ENCODE results near the gene AIFM3. TPM values are rescaled to one million over a fixed set of nuclear protein-coding genes. Genes with fewer than 3 reads are reported as not detected.

Gene AIFM3
- total and polyA plus RNA-seq, 2 of the 13 experiments (the other 11 are each of a cell fraction or from before 2014, with no cell fraction given), result 9.0 to 15.3 TPM

DNA sequence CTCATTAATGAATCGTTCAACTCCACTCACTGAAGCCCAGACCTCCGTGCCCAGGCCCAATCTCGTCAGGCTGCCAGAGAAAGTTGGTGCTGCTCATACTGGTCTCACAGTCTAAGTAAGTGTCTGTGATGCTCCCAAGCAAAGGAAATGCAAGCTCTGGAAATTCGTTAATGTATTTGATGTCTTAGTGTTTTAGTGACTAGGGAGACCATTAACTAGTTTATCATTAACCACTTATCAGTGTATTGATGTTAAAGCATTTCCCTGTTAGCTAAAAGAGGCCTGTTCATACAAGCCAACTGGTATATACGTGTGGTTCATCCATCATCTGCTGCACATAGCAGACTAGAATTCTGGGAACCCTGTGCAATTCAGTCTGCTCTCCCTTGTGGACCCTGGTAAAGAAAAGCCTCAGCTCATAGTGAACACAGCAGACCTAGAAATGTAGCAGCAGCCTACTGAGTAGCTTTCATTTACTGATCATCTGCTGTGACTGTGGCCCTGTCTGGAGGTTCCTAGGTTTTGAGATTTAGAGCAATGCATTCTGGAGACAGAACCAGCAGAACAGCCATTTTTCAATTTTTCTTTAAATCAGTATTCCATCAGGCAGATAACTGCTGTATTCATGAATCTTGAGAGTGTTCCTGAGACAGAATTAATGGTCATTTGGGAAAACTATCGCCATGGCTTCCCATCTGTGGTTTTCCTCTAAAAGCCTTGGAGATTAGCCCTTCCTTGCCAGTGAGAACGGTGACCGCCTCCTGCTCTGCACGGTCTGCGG is 15.7 kb upstream of the AIFM3 start (continued):
- TF ChIP-seq, protein P1, sequence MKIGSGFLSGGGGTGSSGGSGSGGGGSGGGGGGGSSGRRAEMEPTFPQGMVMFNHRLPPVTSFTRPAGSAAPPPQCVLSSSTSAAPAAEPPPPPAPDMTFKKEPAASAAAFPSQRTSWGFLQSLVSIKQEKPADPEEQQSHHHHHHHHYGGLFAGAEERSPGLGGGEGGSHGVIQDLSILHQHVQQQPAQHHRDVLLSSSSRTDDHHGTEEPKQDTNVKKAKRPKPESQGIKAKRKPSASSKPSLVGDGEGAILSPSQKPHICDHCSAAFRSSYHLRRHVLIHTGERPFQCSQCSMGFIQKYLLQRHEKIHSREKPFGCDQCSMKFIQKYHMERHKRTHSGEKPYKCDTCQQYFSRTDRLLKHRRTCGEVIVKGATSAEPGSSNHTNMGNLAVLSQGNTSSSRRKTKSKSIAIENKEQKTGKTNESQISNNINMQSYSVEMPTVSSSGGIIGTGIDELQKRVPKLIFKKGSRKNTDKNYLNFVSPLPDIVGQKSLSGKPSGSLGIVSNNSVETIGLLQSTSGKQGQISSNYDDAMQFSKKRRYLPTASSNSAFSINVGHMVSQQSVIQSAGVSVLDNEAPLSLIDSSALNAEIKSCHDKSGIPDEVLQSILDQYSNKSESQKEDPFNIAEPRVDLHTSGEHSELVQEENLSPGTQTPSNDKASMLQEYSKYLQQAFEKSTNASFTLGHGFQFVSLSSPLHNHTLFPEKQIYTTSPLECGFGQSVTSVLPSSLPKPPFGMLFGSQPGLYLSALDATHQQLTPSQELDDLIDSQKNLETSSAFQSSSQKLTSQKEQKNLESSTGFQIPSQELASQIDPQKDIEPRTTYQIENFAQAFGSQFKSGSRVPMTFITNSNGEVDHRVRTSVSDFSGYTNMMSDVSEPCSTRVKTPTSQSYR (CRISPR knock-in tag; IDR thresholded peaks at IDR 0.05; ENCODE audit: borderline replicate concordance), result no peak
- TF ChIP-seq, protein P2, sequence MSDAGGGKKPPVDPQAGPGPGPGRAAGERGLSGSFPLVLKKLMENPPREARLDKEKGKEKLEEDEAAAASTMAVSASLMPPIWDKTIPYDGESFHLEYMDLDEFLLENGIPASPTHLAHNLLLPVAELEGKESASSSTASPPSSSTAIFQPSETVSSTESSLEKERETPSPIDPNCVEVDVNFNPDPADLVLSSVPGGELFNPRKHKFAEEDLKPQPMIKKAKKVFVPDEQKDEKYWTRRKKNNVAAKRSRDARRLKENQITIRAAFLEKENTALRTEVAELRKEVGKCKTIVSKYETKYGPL (CRISPR knock-in tag; IDR thresholded peaks at IDR 0.05), result no peak
- TF ChIP-seq ZNF256 (CRISPR knock-in tag; conservative IDR thresholded peaks at IDR 0.05) (no peak), SNAI1 (CRISPR knock-in tag; IDR thresholded peaks at IDR 0.05; ENCODE audit: borderline replicate concordance) (no peak), SMYD3 (CRISPR knock-in tag; IDR thresholded peaks at IDR 0.05) (no peak), GFI1 (CRISPR knock-in tag; IDR thresholded peaks at IDR 0.05; ENCODE audit: borderline replicate concordance) (peak; percentile 37; the same call in 1 of the 2 replicates), STAG1 (CRISPR knock-in tag; IDR thresholded peaks at IDR 0.05) (no peak), JUND (CRISPR knock-in tag; IDR thresholded peaks at IDR 0.05) (no peak), NFATC3 (CRISPR knock-in tag; IDR thresholded peaks at IDR 0.05) (no peak)
- TF ChIP-seq, protein P3, sequence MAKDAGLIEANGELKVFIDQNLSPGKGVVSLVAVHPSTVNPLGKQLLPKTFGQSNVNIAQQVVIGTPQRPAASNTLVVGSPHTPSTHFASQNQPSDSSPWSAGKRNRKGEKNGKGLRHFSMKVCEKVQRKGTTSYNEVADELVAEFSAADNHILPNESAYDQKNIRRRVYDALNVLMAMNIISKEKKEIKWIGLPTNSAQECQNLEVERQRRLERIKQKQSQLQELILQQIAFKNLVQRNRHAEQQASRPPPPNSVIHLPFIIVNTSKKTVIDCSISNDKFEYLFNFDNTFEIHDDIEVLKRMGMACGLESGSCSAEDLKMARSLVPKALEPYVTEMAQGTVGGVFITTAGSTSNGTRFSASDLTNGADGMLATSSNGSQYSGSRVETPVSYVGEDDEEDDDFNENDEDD (CRISPR knock-in tag; IDR thresholded peaks at IDR 0.05; ENCODE audit: borderline replicate concordance), result no peak
- TF ChIP-seq, protein P4, sequence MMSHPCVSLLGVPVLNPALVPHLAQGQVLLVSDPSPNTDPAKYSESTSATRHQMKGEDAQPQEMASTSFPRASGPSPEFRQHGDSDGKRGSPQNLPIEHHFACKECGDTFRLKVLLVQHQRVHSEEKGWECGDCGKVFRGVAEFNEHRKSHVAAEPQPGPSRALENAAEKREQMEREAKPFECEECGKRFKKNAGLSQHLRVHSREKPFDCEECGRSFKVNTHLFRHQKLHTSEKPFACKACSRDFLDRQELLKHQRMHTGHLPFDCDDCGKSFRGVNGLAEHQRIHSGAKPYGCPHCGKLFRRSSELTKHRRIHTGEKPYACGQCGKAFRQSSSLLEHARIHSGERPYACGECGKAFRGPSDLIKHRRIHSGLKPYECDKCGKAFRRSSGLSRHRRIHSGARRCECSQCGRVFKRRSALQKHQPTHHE (CRISPR knock-in tag; IDR thresholded peaks at IDR 0.05; ENCODE audit: borderline replicate concordance), result no peak
- TF ChIP-seq, protein P5, sequence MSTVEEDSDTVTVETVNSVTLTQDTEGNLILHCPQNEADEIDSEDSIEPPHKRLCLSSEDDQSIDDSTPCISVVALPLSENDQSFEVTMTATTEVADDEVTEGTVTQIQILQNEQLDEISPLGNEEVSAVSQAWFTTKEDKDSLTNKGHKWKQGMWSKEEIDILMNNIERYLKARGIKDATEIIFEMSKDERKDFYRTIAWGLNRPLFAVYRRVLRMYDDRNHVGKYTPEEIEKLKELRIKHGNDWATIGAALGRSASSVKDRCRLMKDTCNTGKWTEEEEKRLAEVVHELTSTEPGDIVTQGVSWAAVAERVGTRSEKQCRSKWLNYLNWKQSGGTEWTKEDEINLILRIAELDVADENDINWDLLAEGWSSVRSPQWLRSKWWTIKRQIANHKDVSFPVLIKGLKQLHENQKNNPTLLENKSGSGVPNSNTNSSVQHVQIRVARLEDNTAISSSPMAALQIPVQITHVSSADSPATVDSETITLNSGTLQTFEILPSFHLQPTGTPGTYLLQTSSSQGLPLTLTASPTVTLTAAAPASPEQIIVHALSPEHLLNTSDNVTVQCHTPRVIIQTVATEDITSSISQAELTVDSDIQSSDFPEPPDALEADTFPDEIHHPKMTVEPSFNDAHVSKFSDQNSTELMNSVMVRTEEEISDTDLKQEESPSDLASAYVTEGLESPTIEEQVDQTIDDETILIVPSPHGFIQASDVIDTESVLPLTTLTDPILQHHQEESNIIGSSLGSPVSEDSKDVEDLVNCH (CRISPR knock-in tag; IDR thresholded peaks at IDR 0.05), result no peak
- TF ChIP-seq, protein P6, sequence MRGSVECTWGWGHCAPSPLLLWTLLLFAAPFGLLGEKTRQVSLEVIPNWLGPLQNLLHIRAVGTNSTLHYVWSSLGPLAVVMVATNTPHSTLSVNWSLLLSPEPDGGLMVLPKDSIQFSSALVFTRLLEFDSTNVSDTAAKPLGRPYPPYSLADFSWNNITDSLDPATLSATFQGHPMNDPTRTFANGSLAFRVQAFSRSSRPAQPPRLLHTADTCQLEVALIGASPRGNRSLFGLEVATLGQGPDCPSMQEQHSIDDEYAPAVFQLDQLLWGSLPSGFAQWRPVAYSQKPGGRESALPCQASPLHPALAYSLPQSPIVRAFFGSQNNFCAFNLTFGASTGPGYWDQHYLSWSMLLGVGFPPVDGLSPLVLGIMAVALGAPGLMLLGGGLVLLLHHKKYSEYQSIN (CRISPR knock-in tag; IDR thresholded peaks at IDR 0.05; ENCODE audit: borderline replicate concordance), result no peak
- TF ChIP-seq, protein P7, sequence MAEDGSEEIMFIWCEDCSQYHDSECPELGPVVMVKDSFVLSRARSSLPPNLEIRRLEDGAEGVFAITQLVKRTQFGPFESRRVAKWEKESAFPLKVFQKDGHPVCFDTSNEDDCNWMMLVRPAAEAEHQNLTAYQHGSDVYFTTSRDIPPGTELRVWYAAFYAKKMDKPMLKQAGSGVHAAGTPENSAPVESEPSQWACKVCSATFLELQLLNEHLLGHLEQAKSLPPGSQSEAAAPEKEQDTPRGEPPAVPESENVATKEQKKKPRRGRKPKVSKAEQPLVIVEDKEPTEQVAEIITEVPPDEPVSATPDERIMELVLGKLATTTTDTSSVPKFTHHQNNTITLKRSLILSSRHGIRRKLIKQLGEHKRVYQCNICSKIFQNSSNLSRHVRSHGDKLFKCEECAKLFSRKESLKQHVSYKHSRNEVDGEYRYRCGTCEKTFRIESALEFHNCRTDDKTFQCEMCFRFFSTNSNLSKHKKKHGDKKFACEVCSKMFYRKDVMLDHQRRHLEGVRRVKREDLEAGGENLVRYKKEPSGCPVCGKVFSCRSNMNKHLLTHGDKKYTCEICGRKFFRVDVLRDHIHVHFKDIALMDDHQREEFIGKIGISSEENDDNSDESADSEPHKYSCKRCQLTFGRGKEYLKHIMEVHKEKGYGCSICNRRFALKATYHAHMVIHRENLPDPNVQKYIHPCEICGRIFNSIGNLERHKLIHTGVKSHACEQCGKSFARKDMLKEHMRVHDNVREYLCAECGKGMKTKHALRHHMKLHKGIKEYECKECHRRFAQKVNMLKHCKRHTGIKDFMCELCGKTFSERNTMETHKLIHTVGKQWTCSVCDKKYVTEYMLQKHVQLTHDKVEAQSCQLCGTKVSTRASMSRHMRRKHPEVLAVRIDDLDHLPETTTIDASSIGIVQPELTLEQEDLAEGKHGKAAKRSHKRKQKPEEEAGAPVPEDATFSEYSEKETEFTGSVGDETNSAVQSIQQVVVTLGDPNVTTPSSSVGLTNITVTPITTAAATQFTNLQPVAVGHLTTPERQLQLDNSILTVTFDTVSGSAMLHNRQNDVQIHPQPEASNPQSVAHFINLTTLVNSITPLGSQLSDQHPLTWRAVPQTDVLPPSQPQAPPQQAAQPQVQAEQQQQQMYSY (CRISPR knock-in tag; IDR thresholded peaks at IDR 0.05), result no peak
